HG03457 (cell line): ENCODE results near the gene NDUFC2.
A peak's percentile ranks its signal among the peaks of the same experiment; 100 is the strongest.
"Not testable (repeated sequence)": the region's sequence is repeated elsewhere in the genome, so short reads cannot be mapped to it uniquely, and the experiment has no call there.

Experiments
- ATAC-seq: cut with Tn5 transposase; IDR thresholded peaks from one replicate; pipeline ENCODE4 v1.9.1; 2021; ENCODE audit warnings: moderate number of reproducible peaks; ENCODE audit not compliant: unreplicated experiment

NDUFC2 gene

DNA sequence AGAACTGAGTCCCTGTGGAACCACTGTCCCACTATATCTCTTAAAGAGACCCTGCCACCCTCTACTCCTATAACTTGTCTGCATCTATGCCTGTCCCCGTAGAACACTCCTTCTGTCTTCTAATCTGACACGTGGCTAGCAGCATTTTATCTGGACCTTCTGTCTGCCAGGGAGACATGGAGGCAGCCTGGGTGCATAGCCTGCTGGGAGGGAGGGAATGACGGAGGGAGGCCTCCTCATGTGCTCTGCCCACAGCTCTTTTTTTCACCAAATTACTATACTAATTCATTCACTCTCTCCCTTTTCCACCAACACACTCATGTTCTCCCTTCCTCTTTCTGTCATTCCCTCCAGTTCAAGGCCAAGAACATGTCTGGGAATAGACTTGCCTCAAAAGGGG, 23.6 kb downstream of the NDUFC2 start:
- ATAC-seq, result no peak

DNA sequence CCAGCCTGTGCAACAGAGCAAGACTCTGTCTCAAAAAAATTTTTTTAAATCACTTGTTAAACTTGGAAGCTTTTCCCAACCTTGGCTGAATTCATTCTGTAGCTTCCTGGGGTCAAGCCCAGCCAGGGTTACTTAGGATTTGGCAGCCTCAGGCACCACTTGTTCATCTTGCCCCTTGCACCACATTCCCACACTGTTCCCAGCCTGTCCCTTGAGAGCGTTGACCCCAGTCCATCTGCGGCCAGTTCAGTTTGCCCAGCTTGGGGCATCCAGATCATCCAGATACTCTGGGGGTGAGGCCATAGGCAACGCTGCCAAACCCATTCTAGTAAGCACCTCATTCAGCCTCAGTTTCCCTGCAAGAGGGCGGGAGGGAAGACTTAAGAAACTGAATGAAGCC, 24.7 kb downstream of the NDUFC2 start:
- no peak for ATAC-seq

DNA sequence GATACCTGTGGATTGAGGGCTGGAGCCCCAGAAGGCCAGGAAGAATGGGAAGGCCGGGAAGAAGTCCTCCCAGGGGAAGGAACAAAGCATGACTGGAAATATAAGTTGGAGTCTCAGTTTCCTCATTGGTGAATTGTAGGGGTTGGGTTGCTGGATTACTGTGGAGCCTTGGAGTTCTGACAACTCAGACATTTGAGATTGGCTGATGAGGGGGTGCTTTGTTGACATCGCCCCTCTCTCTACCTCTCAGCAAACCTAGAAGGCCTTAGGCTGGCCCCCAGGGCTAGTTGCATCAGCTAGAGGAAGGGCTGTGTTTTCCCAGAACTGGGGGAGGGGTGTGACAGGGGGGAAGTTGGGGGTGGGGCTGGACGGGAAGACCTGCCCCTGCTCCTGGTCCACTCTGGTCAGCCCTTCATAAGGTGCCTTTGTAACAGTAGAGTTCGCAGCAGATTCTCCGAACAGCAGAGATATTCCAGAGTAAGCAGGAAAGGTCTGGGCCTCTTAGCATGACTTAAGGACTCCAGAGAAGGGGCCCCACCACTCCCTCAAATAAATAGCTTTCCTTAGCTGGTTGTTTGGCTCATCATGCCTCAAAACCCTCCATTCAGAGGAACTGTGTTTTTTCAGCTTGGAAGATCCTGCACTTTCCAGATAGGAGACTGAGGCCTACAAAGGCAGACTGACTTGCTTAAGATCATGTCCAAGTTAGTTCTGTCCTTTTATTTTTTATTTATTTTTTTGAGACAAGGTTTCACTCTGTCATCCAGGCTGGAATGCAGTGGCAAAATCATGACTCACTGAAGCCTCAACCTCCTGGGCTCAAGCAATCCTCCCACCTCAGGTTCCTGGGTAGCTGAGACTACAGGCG, 28.5 kb downstream of the NDUFC2 start:
- ATAC-seq, result no peak

DNA sequence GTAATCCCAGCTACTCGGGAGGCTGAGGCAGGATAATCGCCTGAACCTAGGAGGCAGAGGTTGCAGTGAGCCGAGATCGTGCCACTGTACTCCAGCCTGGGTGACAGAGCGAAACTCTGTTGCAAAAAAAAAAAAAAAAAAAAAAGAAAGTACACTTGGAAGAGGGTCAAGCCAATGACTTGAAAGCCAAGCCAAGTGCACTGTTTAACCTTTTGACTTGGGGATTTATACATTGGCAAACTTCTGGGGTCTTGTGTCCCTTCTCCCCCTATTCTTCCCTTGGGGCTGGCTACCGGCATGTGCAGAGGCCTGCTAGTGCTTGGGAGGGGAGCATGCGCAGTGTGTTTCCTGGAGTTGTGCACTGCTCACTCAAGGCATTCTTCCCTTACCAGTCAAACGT, 30.3 kb downstream of the NDUFC2 start:
- ATAC-seq, result no peak

DNA sequence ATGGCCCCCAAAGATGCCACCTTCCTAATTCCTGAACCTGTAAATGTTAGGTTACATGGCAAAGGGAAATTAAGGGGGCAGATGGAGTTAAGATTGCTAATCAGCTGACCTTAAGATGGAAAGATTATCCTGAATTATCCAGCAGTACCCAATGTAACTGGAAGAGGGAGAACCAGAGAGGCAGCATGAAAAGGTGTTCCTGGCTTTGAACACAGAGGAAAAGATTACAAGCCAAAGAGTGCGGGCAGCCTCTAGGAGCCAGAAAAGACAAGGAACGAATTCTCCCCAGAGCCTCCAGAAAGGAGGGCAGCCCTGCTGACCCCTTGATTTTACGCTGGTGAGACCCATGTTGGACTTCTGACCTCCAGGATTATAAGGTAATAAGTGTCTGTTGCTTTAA, 31.1 kb downstream of the NDUFC2 start:
- no peak for ATAC-seq

DNA sequence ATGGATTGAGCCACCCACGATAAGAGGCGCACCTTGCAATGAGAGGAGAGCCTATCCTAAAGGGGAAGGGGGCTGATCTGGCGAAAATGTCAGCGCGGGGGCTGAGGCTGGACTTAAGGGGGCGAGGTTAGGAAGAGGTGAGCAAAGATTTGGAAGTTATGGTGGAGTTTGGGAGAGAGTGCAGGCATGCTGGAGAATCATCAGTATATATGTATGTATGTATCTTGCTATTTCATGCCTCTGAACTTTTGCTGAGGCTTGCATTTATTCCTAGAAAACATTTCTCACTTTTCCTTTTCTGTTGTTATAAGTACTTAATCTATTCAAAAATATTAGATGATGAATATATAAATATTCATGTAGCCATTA, 33.2 kb downstream of the NDUFC2 start:
- ATAC-seq, result no peak

DNA sequence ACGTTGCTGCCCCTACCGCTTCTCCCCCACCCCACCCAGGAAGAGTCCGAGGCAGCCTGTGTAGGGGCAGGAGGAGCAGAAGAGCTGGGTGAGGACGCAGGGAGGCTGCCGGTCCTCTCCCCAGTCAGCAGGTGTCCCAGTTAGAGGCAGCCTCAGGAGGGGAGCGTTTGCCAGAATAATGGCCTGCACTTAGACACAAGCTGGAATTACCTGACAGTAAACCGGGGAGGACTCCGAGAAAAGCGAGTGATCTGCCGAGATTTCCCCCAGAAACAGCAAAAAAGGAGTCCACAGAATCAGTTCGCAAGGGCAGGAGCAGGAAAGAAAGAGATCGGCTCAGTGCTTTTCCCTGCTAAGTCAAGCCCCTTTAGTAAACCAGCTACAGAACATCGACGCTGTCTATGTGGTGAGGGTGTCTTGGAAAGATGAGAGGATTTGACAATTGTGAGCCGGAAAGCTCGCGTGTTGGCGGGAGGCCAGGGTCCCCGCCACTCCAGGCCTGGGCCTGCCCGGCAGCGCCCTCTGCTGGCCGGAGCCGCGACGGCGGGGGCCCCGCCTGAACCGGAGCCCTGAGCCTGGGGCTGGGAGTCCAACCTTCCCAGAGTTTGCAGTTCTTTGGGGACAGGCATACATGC, 33.7 kb downstream of the NDUFC2 start:
- ATAC-seq, result no peak

DNA sequence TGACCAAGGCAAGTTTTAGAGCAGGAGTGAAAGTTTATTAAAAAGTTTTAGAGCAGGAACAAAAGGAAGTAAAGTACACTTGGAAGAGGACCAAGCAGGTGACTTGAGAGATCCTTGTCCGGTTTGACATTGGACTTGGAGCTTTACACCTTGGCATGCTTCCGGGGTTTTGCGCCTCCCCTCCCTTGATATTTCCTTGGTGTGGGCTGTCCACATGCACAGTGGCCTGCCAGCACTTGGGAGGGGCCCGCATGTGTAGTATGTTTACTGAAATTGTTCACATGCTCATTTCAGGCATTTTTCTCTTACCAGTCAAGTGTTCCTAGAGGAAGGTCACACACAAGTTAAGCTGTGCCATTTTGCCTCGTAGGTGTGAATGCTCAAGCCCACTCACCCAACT, 35.0 kb downstream of the NDUFC2 start:
- no peak for ATAC-seq

DNA sequence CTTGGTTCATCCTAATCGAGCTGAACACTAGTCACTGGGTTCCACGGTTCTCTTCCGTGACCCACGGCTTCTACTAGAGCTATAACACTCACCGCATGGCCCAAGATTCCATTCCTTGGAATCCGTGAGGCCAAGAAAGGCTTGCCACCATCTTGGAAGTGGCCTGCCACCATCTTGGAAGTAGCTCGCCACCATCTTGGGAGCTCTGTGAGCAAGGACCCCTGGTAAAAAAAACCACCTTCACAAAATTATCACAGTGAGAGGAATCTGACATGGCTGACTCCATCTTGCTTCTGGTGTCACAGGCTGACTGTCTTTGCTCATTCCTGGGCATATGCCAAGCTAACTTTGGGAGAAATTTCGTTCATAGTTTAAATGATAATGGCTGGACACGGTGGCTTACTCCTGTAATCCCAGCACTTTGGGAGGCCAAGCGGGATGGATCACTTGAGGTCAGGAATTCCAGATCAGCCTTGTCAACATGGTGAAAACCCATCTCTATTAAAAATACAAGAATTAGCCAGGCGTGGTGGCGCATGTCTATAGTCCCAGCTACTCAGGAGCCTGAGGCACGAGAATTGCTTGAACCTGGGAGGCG, 37.7 kb downstream of the NDUFC2 start:
- ATAC-seq, result no peak

DNA sequence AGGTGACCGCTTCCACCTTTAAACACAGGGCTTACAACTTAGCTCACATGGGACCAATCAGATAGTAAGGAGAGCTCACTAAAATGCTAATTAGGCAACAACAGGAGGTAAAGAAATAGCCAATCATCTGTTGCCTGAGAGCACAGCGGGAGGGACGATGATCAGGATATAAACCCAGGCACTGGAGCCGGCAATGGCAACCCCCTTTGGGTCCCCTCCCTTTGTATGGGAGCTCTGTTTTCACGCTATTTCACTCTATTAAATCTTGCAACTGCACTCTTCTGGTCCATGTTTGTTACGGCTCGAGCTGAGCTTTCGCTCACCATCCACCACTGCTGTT, 38.3 kb downstream of the NDUFC2 start:
- not testable (repeated sequence) for ATAC-seq

DNA sequence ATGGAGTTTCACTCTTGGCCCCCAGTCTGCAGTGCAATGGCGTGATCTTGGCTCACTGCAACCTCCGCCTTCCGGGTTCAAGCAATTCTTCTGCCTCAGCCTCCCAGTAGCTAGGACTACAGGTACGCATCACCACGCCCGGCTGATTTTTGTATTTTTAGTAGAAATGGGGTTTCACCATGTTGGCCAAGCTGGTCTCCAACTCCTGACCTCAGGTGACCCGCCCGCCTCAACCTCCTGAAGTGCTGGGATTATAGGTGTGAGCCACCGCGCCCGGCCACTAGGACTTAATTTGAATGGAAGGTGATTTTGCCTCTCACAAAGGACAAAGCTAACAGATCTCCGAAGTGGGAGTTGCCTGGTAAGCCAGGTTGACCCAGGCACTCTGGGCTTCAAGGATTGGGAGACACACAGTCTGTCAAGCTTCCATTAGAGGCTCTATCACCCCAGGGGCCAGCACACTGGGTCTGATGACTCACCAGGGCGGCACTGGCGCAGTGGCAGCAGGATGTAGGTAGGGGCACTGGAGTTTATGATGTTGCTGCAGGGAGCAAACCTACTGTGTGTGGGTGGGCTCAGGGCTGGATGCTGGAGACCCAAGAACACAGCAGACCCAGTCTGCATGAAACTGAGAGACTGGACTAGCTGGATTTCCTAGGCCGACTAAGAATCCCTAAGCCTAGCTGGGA, 38.8 kb downstream of the NDUFC2 start:
- ATAC-seq, result no peak

DNA sequence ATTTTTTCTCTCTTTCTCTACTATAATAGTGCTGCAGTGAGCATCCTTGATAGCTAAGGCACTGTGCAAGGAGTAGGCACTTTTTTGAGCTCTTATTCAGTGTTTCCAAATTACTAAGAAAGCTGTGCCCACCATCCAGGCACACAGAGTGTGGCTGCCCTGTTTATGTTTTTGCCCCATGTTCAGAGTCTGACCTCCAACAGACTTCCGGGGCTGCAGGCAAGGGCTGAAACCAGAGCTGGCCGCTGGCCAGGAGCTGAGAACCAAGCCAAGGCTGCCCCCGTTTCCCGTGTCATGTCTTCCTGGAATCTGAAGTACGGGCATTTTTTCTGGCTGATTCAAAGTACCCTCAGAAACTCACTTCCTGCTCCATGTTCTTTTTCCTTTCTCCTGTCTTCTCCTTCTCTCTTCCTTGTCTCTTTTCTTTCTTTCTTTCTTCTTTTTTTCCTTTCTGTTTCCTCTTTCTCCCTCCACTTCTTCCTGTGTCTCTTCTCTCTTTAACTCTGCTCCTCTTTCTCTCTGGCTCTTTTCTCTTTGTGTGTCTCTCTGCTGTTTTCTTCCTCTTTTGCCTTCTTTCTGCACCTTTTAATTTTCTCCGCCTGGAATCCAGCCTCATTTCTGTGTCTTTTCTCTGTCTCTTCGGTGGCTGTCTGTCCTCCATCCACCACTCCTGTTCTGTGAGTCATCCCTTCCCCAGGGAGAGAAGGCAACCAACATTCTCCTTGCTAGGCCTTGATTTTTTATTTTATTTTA, 39.6 kb downstream of the NDUFC2 start:
- ATAC-seq, result peak; percentile 72

DNA sequence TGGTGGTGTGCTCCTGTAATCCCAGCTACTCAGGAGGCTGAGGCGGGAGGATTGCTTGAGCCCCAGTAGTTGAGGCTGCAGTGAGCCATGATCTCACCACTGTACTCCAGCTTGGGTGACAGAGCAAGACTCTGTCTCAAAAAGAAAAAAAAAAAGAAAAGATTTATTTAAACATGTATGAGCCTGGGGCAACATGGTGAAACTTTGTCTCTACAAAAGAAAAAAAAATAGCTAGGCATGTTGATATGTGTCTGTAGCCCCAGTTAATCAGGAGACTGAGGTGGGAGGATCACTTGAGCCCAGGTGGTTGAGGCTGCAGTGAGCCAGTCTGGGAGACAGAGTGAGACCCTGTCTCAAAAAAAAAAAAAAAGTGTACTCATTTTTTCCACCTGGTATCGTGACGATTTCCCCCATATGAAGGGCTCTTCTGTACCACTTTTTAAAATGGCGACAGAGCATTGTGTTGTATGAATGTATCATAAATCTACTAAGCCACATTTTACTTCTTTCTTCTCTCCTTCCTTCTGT, 40.2 kb downstream of the NDUFC2 start:
- no peak for ATAC-seq

DNA sequence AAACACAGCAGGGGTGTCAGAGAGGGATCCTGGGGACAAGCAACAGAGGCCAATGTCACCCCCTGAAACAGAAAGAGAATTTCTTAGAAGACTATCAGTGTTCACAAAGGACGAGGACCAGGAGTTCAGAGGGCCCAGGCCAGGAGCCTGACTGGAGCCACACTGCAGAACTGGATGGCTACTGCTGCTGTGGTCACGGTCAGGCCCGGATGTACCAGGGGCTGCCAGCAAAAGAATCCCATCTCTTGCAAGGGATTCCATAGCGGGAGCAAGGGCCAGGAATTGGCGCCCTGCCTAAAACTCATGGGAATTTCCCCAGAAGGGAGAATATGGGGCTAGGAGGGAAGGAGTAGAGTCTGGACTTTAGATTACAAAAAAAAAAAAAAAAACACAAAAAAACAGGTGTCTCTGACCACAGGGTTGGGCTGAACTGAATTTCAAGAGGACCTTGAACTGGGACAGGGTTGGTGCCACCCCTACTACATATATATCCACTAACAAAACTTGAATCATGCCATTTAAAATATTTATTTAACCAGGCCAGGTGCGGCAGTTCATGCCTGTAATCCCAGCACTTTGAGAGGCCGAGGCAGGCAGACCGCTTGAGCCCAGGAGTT, 40.9 kb downstream of the NDUFC2 start:
- ATAC-seq, result no peak

DNA sequence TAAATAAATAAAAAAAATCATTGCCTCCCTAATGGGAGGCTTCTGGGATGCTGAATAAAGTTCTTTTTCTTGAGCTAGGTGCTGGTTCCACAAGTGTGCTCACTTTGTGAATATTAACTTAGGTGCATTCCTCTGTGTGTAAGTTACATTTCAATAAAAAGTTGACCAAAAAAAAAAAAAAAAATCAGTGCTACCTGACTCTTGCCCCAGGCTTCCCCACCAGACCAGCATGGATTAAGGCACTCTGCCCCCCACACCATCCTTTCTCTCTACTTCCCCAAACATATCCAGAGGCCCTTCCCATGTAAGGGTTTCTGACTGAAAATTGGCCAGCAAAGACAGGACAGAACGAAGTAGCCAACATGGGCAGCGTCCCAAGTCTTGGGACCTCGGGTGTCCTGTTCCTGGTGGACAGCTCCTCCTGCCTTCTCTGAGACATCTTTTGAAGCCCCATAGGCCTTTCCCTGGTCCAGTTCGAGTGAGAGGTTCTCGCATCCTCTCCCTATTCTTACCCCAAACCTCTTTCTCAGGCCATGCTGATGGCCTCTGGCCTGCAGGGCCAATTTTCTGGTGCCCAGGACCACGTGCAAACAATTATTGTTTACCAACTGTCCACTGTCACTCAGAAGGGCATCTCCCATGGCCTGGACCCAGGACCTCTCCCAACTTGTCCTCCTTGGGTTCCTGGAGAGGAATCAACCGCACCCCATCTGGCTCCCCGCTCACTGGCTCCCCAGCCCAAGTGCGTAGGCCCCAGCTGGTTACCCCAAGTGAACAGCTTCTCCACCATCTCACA, 41.6 kb downstream of the NDUFC2 start:
- ATAC-seq, result no peak

DNA sequence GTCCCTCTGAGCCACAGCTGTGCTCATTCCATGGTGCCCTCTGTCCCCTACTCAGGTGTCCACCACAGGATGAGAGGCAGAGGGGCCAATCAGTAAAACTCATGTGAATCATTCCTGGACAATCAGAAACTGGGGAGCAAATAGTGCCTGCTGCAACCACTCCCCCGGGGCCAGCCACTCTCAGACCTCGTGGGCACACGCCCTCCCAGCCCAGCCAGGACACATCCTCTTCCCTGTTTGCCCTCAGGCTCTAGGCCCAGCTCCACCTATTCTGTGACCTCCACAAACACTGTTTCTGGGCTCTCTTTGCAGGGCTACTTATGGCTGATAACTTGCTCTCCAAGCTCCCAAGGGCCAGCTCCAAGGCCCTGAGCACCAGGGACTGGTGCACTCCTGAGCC, 42.6 kb downstream of the NDUFC2 start:
- ATAC-seq, result no peak

DNA sequence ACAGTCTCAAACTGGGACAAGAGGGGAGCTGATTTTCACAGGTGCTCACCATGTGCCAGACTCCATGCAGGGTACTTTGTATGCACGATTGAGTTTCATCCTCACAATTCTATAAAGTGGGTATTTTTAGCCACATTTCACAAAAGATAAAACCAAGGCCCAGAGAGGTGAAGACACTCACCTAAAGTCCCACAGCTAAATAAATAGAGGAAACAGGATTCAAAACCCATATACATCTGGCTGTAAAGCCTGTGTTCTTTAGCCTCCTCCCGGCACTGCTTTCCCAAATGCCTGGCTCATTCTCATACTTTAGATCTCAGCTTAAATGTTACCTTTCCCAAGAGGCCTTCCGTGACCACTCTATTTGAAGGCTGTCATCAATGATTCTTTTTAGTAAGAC, 43.3 kb downstream of the NDUFC2 start:
- ATAC-seq, result no peak

DNA sequence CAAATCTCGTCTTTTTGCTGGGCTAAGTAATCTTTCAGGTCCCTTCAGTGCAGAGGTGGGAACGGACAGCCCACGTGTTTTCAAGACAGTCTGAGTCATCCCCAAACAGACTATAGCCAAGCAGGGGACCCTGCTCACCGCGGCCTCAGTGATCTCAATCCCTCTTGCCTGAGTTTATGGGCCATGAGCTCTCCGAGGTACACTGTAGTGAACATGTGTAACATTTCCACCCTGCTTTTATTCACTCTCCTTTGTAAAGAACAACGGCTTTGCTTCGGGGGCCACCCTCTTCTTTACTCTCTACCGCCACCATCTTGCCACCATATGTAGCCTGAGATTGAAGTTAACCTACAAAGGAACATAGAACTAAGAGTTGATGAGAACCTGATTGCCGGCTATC, 45.0 kb downstream of the NDUFC2 start:
- ATAC-seq, result no peak

DNA sequence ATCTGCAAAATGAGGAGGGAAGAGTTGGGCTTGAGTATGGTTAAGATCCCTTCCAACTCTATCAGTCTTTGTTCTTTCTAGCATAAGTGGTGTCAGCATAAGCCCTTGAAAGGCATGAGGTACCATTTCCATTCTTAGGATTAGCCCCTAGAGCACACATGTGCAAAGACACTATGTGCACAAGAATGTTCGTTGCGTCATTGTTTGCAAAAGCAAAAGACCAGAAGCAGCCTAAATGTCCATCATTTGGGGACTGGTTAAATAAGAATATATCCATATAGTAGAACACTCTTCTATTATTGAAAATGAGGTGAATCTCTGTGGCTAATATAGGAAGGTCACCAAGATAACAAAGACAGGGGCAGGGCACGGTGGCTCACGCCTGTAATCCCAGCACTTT, 46.6 kb downstream of the NDUFC2 start:
- ATAC-seq, result no peak

DNA sequence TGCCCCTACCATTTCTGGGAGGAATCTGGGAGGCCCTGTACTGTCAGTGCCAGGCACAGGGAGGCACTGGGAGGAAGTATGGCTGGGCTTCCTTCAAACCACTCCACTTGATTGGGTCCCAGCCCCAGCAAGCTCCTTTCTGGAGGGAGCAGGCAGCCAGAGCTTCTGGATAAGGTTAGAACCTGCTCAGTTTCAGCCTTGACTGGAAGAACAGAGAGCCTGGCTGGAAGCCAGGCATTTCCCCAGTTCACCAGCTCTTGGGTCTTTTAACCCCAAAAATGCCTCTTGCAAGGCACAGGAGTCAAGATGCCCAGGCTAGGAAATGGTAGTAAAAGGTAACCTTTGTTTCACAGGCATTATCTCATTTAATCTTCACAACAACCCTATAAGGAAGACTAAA, 47.6 kb downstream of the NDUFC2 start:
- ATAC-seq, result no peak
